Pulmonary artery endothelial cell (primary cell): ENCODE results near the gene PNMA6A. TPM values are rescaled to one million over a fixed set of nuclear protein-coding genes. Genes with fewer than 3 reads are reported as not detected.
"Not testable (repeated sequence)": the region's sequence is repeated elsewhere in the genome, so short reads cannot be mapped to it uniquely, and the experiment has no call there.

Source experiments
- DNase-seq: peaks from one replicate; pipeline ENCODE4 v3.0.0-alpha.2; 2011; ENCODE audit warnings: low read depth, low spot score
- total RNA-seq: library from RNA; depleted of rRNA; stranded (reverse); fragments of >200 nt; gene quantifications from 2 replicates; pipeline ENCODE4 v1.2.3, GENCODE V29; 2014

PNMA6A gene
- total RNA-seq = 0.53 and 1.6 TPM in 2 replicates

DNA sequence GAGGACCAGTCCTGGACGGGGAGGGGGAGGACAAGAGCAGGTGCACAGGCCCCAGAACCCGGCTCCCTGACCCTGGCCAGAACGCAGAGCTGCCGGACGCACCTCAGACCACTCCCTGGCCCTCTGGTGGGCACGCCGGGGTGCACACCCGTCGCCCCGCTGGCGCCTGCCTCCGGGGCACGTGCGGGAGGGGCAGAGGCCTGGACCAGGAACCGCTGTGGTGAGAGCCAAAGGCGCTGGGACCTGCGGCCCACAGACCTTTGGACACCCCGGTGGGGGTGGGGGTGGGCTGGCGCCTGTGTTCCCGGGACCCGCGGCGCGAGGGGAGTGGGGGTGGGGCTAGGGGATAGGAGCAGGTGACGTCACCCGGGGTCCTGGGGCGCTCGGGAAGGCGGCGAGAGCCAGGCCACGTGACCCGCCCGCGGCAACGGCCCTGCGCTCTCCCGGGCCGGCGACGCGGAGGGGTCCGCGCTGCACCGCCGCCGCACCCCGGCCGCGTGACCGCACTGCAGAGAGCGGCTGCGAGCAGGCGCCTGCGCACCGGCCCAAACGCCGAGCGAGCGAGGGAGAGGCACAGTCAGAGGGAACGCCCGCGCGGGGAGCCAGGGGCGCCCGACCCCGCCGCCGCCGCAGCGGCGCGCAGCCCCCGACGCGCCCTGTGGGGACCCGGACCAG is at the start of gene PNMA6A:
PNMA6A (plus strand) TSS at position 546 of the 675 bp plus-strand sequence. CDS start 609 bp downstream, outside the sequence.
- DNase-seq = not testable (repeated sequence)

DNA sequence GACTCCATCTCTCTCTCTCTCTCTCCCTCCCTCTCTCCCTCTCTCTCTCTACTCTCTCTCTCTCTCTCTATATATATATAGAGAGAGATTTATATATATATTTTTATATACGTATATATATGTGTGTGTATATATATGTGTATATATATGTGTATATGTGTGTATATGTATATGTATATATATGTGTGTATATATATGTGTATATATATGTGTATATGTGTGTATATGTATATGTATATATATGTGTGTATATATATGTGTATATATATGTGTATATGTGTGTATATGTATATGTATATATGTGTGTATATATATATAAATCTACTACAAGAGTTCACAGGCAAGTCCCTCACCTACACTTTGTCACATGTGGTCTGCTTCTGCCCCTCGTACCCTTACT is 45.8 kb upstream of the PNMA6A start:
- not testable (repeated sequence) for DNase-seq

DNA sequence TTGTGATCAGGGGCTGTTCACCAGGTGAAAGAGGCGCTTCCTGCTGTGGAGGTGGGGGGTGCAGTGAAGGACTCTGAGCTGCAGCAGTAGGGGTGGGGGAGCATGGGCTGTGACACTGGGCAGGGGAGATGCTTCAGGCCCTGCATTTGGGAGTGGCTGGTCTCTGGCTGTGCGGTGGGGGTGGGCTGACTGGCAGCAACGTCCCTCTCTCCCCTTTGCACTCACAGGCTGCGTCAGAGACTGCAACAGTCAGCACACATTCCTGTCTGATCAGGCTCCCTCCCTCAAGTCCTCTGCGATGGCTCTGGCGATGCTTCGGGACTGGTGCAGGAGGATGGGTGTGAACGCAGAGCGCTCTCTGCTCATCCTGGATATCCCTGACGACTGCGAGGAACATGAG is 43.8 kb upstream of the PNMA6A start:
- not testable (repeated sequence) for DNase-seq

DNA sequence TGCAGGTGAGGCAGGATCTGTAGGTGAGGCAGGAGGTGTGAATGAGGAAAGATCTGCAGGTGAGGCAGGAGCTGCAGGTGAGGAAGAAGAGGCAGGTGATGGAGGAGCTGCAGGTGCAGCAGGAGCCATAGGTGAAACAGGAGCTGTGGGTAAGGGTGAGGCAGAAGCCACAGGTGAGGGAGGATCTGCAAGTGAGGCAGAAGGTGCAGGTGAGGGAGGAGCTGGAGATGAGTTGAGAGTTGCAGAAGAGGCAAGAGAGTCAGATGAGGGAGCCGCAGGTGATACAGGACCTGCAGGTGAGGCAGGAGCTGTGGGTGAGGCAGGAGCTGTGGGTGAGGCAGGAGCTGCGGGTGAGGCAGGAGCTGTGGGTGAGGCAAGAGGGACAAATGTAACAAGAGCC is 43.1 kb upstream of the PNMA6A start:
- DNase-seq = no peak

DNA sequence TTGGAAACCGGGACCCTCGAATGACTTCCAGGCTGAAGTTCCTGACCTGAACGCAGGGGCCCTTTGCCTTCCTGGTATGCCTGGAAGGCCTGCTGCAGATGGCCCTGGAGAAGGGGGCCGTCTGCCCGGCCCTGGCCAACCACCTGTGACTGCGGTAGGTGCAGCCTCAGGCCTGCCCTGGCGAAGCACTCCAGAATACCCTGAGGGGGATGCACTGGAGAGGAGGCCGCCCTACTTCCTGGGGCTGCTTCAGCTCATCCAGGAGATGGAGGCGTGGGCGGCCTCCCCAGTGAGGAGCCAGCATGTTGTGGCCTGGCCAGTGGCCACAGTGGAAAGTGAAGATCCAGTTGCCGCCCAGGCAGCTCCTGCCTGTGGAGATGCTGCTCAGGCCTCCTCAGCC is 42.4 kb upstream of the PNMA6A start:
- DNase-seq = no peak

DNA sequence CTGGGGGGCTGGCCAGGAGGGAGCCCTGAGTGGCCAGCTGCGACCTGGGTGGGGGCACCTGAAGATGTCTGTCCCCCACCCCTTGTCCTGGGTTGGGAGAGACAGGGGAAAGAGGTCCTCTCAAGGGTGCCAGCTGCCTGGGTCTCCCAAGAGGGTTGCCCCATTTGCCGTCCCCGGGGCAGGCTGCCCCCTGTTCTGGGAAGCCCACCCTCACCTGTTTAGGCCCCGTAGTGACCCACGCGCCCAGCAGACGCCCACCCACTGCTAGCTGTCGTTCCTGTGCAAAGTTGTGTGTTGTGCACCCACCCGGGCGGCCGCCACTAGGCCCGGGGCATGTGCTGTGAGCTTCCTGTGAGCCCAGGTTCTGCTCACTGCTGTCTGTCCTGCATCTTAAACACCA is 41.5 kb upstream of the PNMA6A start:
- no peak for DNase-seq

DNA sequence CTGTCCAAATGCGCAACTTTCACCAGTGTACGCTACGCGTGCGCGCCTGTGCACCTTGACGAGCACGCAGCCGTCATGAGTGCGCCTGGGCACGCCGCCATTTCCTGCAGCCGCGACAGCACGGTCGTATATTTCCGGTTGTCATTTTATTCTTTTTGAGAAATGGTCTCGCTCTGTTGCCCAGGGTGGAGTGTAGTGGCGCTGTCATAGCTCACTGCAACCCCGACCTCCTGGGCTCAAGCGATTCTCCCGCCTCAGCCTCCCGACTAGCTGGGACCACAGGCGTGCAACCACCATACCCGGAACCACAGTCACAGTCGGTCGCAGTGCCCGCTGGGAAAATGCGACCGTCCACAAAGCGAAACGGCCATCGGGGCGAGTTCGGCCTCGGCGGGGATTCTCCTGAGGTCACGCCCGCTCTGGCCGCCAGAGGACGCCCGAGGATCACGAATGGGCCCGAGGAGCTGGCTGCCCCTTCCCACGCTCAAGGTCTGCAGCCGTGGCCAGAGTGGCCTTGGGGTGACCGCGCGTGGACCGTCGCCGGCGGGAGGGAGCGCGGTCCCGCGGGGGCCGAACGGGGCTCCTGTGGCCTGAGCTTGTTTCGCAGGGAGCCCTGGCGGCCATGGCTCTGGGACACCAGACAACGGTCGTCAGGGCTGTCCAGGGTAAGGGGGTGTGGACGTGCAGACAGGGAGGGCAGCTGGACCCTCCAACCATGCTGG is 39.7 kb upstream of the PNMA6A start:
- DNase-seq = peak; percentile 4

DNA sequence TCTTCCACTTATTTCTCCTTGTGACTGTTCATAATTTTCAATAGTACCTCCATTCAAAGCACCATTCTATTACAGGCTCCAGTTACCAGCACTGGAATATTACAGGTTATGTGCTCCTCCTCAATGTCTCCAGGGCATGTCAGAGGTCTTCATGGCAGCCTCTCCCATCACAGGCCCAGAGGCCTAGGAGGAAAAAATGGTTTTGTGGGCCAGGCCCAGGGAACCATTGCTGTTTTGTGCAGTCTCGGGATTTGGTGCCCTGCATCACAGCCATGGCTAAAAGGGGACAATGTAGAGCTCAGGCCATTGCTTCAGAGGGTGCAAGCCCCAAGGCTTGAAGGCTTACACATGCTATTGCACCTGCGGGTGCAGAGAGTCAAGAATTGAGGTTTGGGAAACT is 23.2 kb upstream of the PNMA6A start:
- no peak for DNase-seq

DNA sequence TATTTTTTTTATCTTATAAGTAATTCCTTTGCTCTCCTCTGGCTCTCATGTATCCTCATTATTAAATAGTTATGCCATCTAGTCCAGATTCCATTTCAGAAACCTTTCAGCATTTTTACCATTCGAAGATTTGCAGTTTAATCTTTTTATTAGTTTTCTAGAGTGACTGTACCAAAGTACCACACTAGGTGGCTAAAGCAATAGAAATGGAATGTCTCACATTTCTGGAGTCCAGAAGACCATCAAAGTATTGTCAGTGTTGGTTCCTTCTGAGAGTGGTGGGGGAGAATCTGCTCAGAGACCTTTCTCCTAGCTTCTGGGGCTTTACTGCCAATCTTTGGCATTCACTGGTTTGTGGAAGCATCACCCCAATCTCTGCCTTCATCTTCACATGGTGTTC is 19.7 kb upstream of the PNMA6A start:
- DNase-seq = no peak

DNA sequence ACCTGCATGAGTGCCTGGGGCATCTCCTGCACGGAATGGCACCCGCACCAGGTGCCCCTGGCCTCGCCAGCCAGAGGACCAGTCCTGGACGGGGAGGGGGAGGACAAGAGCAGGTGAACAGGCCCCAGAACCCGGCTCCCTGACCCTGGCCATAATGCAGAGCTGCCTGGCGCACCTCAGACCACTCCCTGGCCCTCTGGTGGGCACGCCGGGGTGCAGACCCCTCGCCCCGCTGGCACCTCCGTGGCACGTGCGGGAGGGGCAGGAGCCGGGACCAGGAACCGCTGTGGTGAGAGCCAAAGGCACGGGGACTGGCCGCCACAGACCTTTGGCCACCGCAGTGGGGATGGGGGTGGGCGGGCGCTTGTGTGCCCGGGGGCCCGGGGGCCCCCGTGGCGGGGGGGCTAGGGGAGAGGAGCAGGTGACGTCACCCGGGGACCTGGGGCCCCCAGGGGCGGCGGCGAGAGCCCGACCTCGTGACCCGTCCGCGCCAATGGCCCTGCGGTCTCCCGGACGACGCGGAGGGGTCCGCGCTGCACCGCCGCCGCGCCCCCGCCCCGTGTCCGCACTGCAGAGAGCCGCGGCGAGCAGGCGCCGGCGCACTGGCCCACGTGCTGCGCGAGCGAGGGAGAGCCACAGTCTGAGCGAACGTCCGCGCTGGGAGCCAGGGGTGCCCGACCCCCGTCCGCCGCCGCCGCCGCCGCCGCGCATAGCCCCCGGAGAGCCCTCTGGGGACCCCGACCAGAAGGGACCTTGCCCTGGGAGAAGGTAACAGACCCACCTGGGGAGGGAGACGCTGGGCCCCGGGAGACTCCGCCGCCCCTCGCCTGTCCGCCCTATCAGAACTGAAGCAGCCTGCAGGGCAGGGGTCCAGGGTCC is 16.1 kb upstream of the PNMA6A start, which contains the start of gene PNMA3:
PNMA3 (plus strand) TSS at position 600 of the 879 bp plus-strand sequence. CDS start 586 bp downstream, outside the sequence.
- no peak for DNase-seq

DNA sequence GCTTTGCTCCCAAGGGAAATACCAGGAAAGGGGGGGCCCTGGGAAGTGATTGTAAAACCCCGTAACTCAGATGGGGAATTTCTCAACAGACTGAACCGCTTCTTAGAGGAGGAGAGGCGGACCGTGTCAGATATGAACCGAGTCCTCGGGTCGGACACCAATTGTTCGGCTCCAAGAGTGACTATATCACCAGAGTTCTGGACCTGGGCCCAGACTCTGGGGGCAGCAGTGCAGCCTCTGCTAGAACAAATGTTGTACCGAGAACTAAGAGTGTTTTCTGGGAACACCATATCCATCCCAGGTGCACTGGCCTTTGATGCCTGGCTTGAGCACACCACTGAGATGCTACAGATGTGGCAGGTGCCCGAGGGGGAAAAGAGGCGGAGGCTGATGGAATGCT is 15.0 kb upstream of the PNMA6A start:
- DNase-seq = no peak

DNA sequence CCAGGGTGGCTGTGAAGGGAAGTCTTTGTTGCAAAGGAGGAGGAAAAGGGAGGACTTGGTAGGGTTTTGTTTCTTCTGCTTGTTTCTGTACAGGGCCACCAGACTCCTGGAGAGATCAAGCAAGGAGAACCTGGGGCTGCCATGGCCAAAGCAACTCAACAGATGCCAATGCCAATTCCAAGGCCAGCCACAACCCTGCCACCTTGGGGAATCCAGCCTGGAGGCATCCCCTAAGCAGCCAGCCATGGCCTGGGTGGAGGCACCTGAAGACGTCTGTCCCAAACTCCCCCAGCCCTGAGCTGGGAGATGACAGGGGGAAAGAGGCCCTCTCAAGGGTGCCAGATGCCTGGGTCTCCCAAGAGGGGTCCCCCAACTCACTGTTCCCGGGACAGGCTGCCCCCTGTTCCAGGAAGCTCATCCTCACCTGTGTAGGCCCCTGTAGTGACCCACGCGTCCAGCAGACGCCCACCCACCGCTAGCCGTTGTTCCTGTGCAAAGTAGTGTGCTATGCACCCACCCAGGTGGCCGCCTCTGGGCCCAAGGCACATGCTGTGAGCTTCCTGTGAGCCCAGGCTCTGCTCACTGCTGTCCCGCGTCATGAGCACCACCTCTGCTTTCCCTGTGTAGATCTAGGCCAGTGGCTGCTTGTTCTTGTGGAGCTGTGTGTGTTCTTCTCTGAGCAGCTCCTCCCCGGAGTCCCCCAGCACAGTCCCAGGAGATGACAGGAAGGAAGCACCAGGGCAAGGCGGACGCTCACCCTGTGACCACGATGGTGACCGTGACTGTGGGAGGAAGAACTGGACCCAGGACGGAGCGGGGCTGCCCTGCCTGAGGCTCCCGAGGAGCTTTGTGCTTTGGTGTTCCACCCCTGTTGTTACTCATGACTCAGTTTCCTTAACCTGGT is 12.8 kb upstream of the PNMA6A start:
- DNase-seq = no peak

DNA sequence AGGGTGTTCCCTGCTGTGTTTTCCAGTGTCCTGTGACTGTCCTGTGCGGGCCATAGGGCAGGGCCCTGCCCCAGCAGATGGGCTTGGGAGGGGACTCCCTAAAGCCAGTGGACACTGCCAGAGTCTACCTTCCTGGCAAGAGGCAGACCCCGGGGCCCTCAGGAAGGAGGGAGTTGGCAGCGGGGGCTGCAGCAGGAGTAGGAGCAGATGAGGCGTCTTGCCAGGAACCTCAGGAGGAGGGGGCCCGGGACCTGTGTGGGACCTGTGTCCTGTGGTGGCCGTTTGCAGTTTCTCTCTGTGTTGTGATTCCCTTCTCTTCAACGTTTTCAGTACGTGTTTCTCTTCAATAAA is 12.2 kb upstream of the PNMA6A start:
- DNase-seq = no peak

DNA sequence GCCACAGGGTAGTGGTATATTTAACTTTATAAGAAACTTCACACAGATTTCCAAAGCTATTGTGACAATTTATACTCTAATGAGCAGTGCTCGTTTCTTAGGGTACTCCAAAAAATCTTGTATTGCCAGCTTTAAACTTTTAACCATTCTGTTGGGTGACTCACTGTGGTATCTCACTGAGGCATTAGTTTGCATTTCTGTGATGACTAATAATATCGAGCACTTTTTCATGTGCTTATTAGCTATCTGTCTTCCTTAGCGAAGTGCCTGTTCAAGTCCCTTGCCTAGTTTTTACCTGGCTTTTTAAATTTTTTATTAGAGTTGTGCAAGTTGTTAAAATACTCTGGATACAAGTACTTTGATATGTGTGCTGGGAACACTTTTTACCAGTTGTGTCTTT is 10.5 kb upstream of the PNMA6A start:
- no peak for DNase-seq

DNA sequence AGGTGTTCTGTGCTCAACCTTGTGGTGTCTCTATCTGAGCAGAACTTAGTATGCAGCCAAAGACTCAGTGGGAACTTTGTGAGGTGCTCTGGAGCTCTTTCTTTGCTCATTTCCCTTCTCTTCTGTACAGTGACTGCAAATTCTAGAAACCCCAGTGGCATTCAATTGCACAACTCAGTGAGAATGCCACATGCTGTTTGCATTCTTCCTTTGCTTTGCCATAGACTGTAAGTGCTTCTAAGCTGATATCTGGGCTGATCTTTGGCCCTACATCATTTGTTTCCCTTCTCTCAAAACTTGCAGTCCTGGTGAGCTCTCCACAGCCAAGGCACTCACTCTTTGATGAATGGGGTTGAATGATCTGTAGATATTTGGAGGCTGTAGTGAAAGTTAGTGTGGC is 8.9 kb upstream of the PNMA6A start:
- no peak for DNase-seq

DNA sequence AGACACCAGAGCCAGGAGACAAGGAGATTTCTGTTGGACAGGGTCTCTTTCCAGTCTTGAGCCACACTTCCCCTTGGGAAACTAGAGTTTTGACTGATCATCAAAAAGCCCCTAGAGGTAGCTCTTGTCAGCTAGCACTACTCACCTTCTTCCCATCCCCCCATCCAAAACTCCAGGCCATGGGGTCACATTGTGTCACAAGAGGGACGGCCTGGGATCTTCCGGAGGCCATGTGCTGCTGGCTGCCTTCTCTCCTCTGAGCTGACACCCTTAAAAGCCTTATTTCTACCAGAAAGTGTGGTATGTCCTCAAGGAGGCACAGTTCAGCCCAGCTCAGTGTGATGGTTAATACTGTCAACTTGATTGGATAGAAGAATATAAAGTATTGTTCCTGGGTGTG is 8.2 kb upstream of the PNMA6A start:
- no peak for DNase-seq

DNA sequence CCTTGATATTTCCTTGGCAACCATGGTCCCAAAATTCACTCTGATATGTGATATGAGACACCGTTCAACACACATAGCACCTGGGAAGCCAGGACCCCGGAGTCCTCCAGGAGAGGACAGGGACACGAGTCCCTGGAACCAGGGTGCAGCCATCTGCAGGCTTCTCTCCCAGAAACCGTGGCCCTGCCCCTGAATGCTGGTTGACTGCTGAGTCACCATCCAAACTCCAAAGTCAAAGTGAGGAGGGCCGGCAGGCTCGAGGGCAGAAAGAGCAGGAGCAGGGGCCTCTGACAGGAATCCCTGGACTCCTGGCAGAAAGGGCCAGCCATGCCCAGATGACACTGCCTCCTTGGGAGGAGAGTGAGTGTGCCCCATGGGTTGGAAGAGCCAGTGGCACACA is 6.9 kb upstream of the PNMA6A start:
- no peak for DNase-seq

DNA sequence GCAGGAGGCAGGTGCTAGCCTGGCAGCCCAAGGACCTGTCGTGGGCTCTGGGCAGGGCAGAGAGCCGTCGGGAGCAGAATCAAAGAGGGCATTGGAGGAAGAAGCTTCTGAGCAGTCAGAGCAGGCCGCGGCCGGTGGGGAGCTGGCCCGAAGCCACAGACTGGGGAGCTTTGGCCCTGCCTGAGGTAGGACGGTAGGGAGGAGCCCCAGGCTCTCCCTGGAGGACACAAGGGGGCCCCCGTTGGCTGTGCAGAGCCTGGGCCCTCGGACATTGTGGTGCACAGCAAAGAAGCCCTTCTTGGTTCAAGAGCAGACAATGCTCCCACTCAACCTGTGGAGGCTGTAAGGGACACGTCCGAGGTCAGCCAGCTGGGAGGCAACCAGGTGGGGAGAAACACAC is 5.9 kb upstream of the PNMA6A start:
- not testable (repeated sequence) for DNase-seq

DNA sequence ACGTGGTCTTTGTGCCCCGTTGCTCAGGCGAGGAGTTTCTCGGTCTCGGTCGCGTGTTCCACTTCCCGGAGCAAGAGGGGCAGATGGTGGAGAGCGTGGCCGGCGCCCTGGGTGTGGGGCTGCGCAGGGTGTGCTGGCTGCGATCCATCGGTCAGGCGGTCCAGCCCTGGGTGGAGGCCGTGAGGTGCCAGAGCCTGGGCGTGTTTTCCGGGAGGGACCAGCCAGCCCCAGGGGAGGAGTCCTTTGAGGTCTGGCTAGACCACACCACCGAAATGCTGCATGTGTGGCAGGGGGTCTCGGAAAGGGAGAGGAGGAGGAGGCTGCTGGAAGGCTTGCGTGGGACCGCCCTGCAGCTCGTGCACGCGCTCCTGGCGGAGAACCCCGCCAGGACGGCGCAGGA is 1.1 kb downstream of the PNMA6A start:
- DNase-seq = not testable (repeated sequence)

DNA sequence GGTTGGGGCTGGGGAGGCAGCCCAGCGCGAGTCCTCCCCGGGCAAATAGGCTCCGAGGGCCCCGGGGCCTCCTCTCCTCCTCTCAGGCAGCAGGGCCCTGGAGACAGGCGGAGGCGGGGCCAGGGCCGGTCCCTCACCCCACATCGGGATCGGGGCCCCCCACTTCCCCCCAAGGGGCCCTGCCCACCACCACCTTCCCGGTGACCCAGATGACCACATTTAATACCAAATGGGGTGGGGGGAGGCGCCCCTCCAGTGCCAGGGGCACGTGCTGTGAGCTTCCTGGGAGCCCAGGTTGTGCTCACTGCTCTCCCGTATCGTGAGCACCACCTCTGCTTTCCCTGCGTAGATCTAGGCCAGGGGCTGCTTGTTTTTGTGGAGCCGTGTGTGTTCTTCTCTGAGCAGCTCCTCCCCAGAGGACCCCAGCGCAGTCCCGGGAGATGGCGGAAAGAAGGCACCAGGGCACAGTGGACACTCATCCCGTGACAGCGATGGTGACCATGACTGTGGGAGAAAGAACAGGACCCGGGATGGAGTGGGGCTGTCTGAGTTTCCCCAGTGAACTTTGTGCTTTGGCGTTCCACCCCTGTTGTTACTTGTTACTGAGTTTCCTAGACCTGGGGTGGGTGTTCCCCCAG is 2.1 kb downstream of the PNMA6A start:
- DNase-seq = no peak

DNA sequence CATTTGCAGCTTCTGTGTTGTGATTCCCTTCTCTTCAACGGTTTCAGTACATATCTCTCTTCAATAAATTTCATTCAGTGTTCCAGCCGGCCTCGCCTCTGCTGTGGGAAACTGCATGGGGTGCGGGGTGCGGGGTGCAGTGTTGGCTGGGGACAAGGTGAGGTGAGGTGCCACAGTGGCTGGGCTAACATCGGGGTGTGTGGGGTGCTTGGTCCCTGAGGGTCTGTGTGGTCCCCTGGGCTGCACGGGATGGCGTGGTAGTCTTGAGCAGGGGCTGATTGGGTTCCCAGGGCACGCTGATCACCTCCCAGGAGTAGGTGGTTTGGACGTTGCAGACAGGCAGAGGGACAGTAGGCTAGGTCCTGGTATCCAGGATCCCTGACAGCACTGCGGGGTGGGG is 2.7 kb downstream of the PNMA6A start:
- DNase-seq = no peak
